ENCODE measurements around the gene PHGDH.

DNA sequence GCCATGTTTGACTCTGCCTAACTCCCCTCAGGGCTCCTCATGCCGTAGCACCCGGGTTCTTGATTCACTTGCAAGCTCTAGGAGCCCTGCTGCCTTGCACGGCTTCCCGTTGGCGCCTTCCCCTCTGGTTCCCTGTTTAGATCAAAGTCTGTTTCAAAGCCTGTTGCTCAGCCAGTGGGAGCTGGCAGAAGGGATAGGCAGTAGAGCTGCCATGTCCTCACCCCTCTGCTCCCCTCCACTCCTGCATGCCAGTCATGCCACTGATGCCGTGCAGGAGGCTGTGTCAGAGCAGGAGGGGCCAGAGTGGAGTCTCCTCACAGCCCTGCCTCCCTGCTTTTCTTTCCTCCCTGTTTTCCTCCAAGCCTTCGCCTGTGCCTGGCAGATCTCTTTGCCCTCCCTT, 30.5 kb downstream of the PHGDH start:
- TF ChIP-seq, protein P1, sequence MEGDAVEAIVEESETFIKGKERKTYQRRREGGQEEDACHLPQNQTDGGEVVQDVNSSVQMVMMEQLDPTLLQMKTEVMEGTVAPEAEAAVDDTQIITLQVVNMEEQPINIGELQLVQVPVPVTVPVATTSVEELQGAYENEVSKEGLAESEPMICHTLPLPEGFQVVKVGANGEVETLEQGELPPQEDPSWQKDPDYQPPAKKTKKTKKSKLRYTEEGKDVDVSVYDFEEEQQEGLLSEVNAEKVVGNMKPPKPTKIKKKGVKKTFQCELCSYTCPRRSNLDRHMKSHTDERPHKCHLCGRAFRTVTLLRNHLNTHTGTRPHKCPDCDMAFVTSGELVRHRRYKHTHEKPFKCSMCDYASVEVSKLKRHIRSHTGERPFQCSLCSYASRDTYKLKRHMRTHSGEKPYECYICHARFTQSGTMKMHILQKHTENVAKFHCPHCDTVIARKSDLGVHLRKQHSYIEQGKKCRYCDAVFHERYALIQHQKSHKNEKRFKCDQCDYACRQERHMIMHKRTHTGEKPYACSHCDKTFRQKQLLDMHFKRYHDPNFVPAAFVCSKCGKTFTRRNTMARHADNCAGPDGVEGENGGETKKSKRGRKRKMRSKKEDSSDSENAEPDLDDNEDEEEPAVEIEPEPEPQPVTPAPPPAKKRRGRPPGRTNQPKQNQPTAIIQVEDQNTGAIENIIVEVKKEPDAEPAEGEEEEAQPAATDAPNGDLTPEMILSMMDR (IDR thresholded peaks at IDR 0.05), result no peak
- no peak for TF ChIP-seq POLR2AphosphoS5 (IDR thresholded peaks at IDR 0.05)
